Mesendoderm (in vitro differentiated cells): ENCODE data around the gene TPO.
"Not testable (repeated sequence)": the region's sequence is repeated elsewhere in the genome, so short reads cannot be mapped to it uniquely, and the experiment has no call there.

Source experiments
- DNase-seq: peaks from one replicate; pipeline ENCODE4 v3.0.0; 2013
- H2AK5ac ChIP-seq: 2 replicates; pipeline ENCODE4 v1.6.1; 2013; ENCODE audit warnings: low read length, inconsistent platforms
- H2BK120ac ChIP-seq: 2 replicates; pipeline ENCODE4 v1.6.1; 2013; ENCODE audit warnings: low read depth, mild to moderate bottlenecking, low read length, moderate library complexity, mixed read lengths
- H2BK15ac ChIP-seq: replicated peaks from 2 replicates; pipeline ENCODE4 v1.6.1; 2013; ENCODE audit warnings: low read depth, mild to moderate bottlenecking, moderate library complexity
- H2BK5ac ChIP-seq: 2 replicates; pipeline ENCODE4 v1.6.1; 2013; ENCODE audit warnings: low read length, inconsistent platforms
- H3K18ac ChIP-seq: 2 replicates; pipeline ENCODE4 v1.6.1; 2013; ENCODE audit warnings: mild to moderate bottlenecking, low read length, mixed read lengths
- H3K23ac ChIP-seq: one replicate; pipeline ENCODE4 v1.6.1; 2013; ENCODE audit warnings: low read length
- H3K27ac ChIP-seq: 2 replicates; pipeline ENCODE4 v1.5.1; 2013; ENCODE audit warnings: low read depth, mild to moderate bottlenecking, inconsistent platforms, low read length, moderate library complexity
- H3K27me3 ChIP-seq: 2 replicates; pipeline ENCODE4 v1.6.1; 2013; ENCODE audit warnings: low read length, control low read depth, mild to moderate bottlenecking, inconsistent platforms; ENCODE audit not compliant: insufficient read depth, poor library complexity
- H3K36me3 ChIP-seq: 2 replicates; pipeline ENCODE4 v1.6.1; 2013; ENCODE audit warnings: low read length, inconsistent platforms; ENCODE audit not compliant: control insufficient read depth, insufficient read depth
- H3K4ac ChIP-seq: one replicate; pipeline ENCODE4 v1.6.1; 2013; ENCODE audit warnings: low read depth, mild to moderate bottlenecking, low read length, moderate library complexity
- H3K4me1 ChIP-seq: 2 replicates; pipeline ENCODE4 v1.6.1; 2013; ENCODE audit warnings: low read depth, low read length, inconsistent platforms; ENCODE audit not compliant: control insufficient read depth
- H3K4me2 ChIP-seq: 2 replicates; pipeline ENCODE4 v1.6.1; 2013; ENCODE audit warnings: low read length
- H3K4me3 ChIP-seq: 2 replicates; pipeline ENCODE4 v1.5.1; 2013; ENCODE audit warnings: mild to moderate bottlenecking, low read length
- H3K56ac ChIP-seq: one replicate; pipeline ENCODE4 v1.6.1; 2013; ENCODE audit warnings: low read length
- H3K79me1 ChIP-seq: 2 replicates; pipeline ENCODE4 v1.6.1; 2013; ENCODE audit warnings: low read length, inconsistent platforms
- H3K79me2 ChIP-seq: 2 replicates; pipeline ENCODE4 v1.6.1; 2013; ENCODE audit warnings: mild to moderate bottlenecking, low read length; ENCODE audit not compliant: control insufficient read depth, insufficient read depth
- H3K9ac ChIP-seq: 2 replicates; pipeline ENCODE4 v1.6.1; 2013; ENCODE audit warnings: low read length, inconsistent platforms
- H4K5ac ChIP-seq: one replicate; pipeline ENCODE4 v1.6.1; 2013; ENCODE audit warnings: low read length
- H4K8ac ChIP-seq: one replicate; pipeline ENCODE4 v1.6.1; 2013; ENCODE audit warnings: low read depth, mild to moderate bottlenecking, control low read depth, low read length, moderate library complexity
- WGBS: extraction: QIAGEN DNeasy Blood & Tissue Kit; methylation state at CpG from one replicate; pipeline ENCODE4 v1.1.7; 2013; ENCODE audit warnings: low lambda C conversion rate, missing lambda C conversion rate; ENCODE audit not compliant: insufficient coverage; ENCODE audit errors: extremely low coverage; 5-methylcytosine and 5-hydroxymethylcytosine counted together

TPO gene

GRCh38 chr2:1568345-1568668 is 155.0 kb downstream of the TPO start:
- not testable (repeated sequence) for H4K8ac ChIP-seq, H3K4me2 ChIP-seq, H3K27me3 ChIP-seq, H2BK15ac ChIP-seq, H2AK5ac ChIP-seq, H3K4me1 ChIP-seq, H2BK5ac ChIP-seq, H3K36me3 ChIP-seq, H4K5ac ChIP-seq, H3K23ac ChIP-seq, H2BK120ac ChIP-seq, H3K4ac ChIP-seq, DNase-seq, H3K4me3 ChIP-seq, H3K9ac ChIP-seq, H3K18ac ChIP-seq, H3K27ac ChIP-seq, H3K56ac ChIP-seq, H3K79me2 ChIP-seq, H3K79me1 ChIP-seq
- WGBS, result no CpG with 5 or more reads among the region's 39 CpGs

GRCh38 chr2:1569879-1570450 is 156.7 kb downstream of the TPO start:
- Histone ChIP-seq H3K4me2 (no peak overlapping the region), H3K4ac (no peak overlapping the region), H2AK5ac (no peak overlapping the region), H3K36me3 (no peaks in the 10 kb centered on the region), H3K27ac (no peak overlapping the region), H3K79me1 (no peaks in the 10 kb centered on the region), H2BK5ac (no peak overlapping the region), H3K23ac (no peak overlapping the region), H4K8ac (no peak overlapping the region), H3K18ac (no peak overlapping the region), H3K27me3 (no peaks in the 10 kb centered on the region), H2BK15ac (no peak overlapping the region), H2BK120ac (no peak overlapping the region), H3K4me3 (no peak overlapping the region), H3K56ac (no peak overlapping the region), H3K79me2 (no peaks in the 10 kb centered on the region), H3K4me1 (no peaks in the 10 kb centered on the region), H4K5ac (no peak overlapping the region), H3K9ac (no peak overlapping the region)
- no CpG with 5 or more reads among the region's 10 CpGs for WGBS
- DNase-seq, result no peak

- H3K27ac ChIP-seq, result no peak overlapping the region
- no CpG with 5 or more reads among the region's 17 CpGs for WGBS
Measured at GRCh38 chr2:1571477-1572417, 158.5 kb downstream of the TPO start.

GRCh38 chr2:1572638-1573037 is 159.4 kb downstream of the TPO start:
- Histone ChIP-seq H2BK5ac (no peak overlapping the region), H3K79me2 (no peaks in the 10 kb centered on the region), H3K4me3 (no peak overlapping the region), H2BK120ac (no peak overlapping the region), H3K23ac (no peak overlapping the region), H3K4ac (no peak overlapping the region), H3K36me3 (no peaks in the 10 kb centered on the region), H3K27me3 (no peaks in the 10 kb centered on the region), H3K4me1 (no peaks in the 10 kb centered on the region), H3K79me1 (no peaks in the 10 kb centered on the region), H3K4me2 (no peak overlapping the region), H2AK5ac (no peak overlapping the region), H2BK15ac (no peak overlapping the region), H3K27ac (no peak overlapping the region), H3K56ac (no peak overlapping the region), H3K18ac (no peak overlapping the region), H4K8ac (no peak overlapping the region), H4K5ac (no peak overlapping the region), H3K9ac (no peak overlapping the region)
- whole genome bisulfite sequencing, result no CpG with 5 or more reads among the region's 10 CpGs
- DNase-seq, result no peak

More at GRCh38 chr2:1571477-1572417, 158.5 kb downstream of the TPO start:
- H3K56ac ChIP-seq, result no peak overlapping the region
- H3K27me3 ChIP-seq, result no peaks in the 10 kb centered on the region
- H3K4me2 ChIP-seq, result no peak overlapping the region
- no peak overlapping the region for H2BK120ac ChIP-seq
- H3K36me3 ChIP-seq, result no peaks in the 10 kb centered on the region
- H3K4me1 ChIP-seq, result no peaks in the 10 kb centered on the region
- no peak overlapping the region for H3K18ac ChIP-seq
- no peak overlapping the region for H4K8ac ChIP-seq
- H4K5ac ChIP-seq, result no peak overlapping the region
- H3K79me2 ChIP-seq, result no peaks in the 10 kb centered on the region
- H3K23ac ChIP-seq, result no peak overlapping the region
- no peak overlapping the region for H3K9ac ChIP-seq
- no peak overlapping the region for H2BK5ac ChIP-seq
- no peaks in the 10 kb centered on the region for H3K79me1 ChIP-seq
- H3K4ac ChIP-seq, result no peak overlapping the region
- H2AK5ac ChIP-seq, result no peak overlapping the region
- no peak overlapping the region for H3K4me3 ChIP-seq
- no peak for DNase-seq
- no peak overlapping the region for H2BK15ac ChIP-seq

GRCh38 chr2:1577846-1578245 is 164.6 kb downstream of the TPO start:
- Histone ChIP-seq H3K79me2 (no peaks in the 10 kb centered on the region), H3K9ac (no peak overlapping the region), H3K27me3 (no peaks in the 10 kb centered on the region), H3K4me1 (peaks cover 1% of the 10 kb centered on the region), H3K18ac (no peak overlapping the region), H3K56ac (no peak overlapping the region), H2BK15ac (no peak overlapping the region), H3K79me1 (no peaks in the 10 kb centered on the region), H4K8ac (no peak overlapping the region), H3K36me3 (no peaks in the 10 kb centered on the region), H3K27ac (no peak overlapping the region), H3K23ac (no peak overlapping the region), H2BK120ac (no peak overlapping the region), H4K5ac (no peak overlapping the region), H2BK5ac (no peak overlapping the region), H3K4me3 (no peak overlapping the region), H2AK5ac (no peak overlapping the region), H3K4me2 (no peak overlapping the region), H3K4ac (no peak overlapping the region)
- WGBS, result no CpG with 5 or more reads among the region's 5 CpGs
- no peak for DNase-seq
